ENCODE measurements around the gene AMOTL1. TPM values are rescaled to one million over a fixed set of nuclear protein-coding genes. Genes with fewer than 3 reads are reported as not detected.
"Not testable (repeated sequence)": the region's sequence is repeated elsewhere in the genome, so short reads cannot be mapped to it uniquely, and the experiment has no call there.

The AMOTL1 gene
- total and polyA plus RNA-seq, 7 donors = 0.69 to 161 (median 96.3) TPM

DNA sequence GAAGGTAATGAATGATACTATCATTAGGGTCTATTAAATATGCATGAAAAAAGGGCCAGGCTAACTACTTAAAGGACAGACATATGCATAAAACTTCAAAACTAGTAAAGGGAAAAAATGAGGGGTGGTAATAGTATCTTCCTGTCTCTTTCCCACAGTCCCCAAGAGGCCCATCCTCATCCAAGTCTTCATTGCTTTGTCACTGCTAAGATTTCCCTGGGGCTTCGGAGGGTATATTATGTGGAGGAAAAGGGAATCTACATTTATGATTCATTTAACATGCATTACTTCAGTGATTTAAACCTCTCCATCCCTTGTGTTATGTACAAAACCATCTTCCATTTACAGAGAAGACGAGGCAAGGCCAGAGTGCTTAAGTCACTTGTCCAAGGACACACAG is 139.1 kb downstream of the AMOTL1 start:
- H3K36me3 ChIP-seq = no peaks in the 10 kb centered on the region
- WGBS, 2 donors = 42 to 46% methylated on average over 2 of the region's 2 CpGs
- TF ChIP-seq, protein P1, sequence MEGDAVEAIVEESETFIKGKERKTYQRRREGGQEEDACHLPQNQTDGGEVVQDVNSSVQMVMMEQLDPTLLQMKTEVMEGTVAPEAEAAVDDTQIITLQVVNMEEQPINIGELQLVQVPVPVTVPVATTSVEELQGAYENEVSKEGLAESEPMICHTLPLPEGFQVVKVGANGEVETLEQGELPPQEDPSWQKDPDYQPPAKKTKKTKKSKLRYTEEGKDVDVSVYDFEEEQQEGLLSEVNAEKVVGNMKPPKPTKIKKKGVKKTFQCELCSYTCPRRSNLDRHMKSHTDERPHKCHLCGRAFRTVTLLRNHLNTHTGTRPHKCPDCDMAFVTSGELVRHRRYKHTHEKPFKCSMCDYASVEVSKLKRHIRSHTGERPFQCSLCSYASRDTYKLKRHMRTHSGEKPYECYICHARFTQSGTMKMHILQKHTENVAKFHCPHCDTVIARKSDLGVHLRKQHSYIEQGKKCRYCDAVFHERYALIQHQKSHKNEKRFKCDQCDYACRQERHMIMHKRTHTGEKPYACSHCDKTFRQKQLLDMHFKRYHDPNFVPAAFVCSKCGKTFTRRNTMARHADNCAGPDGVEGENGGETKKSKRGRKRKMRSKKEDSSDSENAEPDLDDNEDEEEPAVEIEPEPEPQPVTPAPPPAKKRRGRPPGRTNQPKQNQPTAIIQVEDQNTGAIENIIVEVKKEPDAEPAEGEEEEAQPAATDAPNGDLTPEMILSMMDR (IDR thresholded peaks at IDR 0.05) = no peak
- TF ChIP-seq EP300 (IDR thresholded peaks at IDR 0.05) = no peak
- TF ChIP-seq POLR2AphosphoS5 (IDR thresholded peaks at IDR 0.05) = no peak
- TF ChIP-seq POLR2A (IDR thresholded peaks at IDR 0.05) = no peak
- no peak for DNase-seq
- intact Hi-C loops (cut with DNase I) = no loop called here
- no peak overlapping the region for H3K27ac ChIP-seq
- H3K4me3 ChIP-seq = no peak overlapping the region
- no peaks in the 10 kb centered on the region for H3K9me3 ChIP-seq
- no peaks in the 10 kb centered on the region for H3K4me1 ChIP-seq
- no peaks in the 10 kb centered on the region for H3K27me3 ChIP-seq

DNA sequence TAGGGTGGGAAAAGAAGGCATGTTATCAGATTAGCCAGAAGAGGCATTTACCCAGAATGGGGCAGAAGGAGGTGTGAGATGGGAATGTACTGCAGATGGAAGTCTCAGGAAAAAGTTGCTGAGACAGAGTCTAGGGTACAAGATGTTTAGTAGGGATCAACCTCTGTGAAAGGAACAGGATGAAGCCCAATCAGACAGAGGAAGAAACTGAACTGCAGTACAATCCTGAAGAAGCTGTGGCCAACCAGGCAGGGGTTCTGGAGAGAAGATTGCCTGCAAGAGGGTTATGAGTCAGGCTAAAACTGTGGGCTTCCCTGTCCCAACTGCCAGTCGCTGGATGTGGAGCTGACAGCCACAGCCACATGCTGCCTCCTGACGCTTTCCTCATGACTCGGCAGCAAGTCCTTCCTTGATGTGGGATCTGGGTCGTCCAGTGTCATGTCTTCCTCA is 141.2 kb downstream of the AMOTL1 start:
- Histone ChIP-seq H3K27me3 (no peaks in the 10 kb centered on the region), H3K9me3 (no peaks in the 10 kb centered on the region), H3K4me1 (no peaks in the 10 kb centered on the region), H3K27ac (no peak overlapping the region), H3K4me3 (no peak overlapping the region), H3K36me3 (no peaks in the 10 kb centered on the region)
- intact Hi-C loops (cut with DNase I) = no loop called here
- 77 to 86% methylated on average over 4 of the region's 4 CpGs for WGBS, 2 donors
- DNase-seq = no peak
- TF ChIP-seq EP300 (IDR thresholded peaks at IDR 0.05) = no peak
- TF ChIP-seq POLR2AphosphoS5 (IDR thresholded peaks at IDR 0.05) = no peak
- no peak for TF ChIP-seq POLR2A (IDR thresholded peaks at IDR 0.05)
- TF ChIP-seq, protein P1 (IDR thresholded peaks at IDR 0.05) = no peak

DNA sequence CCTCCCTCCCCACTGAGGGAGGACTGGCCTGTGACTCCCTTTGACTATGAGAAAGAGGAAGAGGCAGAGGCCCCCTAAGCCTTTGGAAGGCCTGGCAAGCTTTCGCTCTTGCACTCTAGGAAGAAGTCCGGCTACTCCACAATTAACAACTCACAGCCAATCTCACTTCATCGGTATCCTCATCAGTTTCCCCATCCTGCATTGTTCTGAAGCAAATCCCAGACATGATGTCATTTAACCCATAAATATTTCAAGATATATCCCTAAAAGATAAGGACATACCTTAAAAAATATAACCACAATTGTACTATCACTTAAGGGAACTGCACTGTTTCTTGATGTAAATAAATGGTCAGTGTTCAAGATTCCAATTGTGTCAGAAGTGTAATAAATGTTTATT is 142.1 kb downstream of the AMOTL1 start:
- DNase-seq = no peak
- intact Hi-C loops (cut with DNase I) = no loop called here
- Histone ChIP-seq H3K9me3 (no peaks in the 10 kb centered on the region), H3K4me1 (no peaks in the 10 kb centered on the region), H3K27me3 (no peaks in the 10 kb centered on the region), H3K36me3 (no peaks in the 10 kb centered on the region), H3K4me3 (no peak overlapping the region), H3K27ac (no peak overlapping the region)
- WGBS, 2 donors = 83 to 88% methylated on average over 3 of the region's 3 CpGs
- TF ChIP-seq EP300 (IDR thresholded peaks at IDR 0.05) (no peak), POLR2AphosphoS5 (IDR thresholded peaks at IDR 0.05) (no peak), POLR2A (IDR thresholded peaks at IDR 0.05) (no peak)
- TF ChIP-seq, protein P1 (IDR thresholded peaks at IDR 0.05) = no peak

DNA sequence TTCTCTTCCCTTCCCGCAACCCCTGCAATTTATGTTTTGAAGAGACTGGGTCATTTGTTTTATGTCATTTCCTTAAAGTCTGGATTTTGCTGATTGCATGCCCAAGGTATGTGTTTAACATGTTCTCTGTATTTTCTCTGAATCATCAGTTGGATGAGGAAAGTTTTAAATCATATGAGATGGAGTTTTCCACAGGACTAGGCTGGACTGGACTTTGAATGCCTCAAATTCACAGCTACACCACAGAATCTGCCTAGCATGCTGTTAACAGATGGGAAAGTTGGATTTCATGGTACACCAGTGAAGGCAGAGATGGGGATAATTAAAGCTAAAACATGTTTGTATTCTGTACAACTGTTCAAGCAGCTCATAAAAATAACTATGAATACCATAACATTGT is 142.6 kb downstream of the AMOTL1 start:
- WGBS, 2 donors = 0% methylated on average over 1 of the region's 1 CpG
- TF ChIP-seq, protein P1 (IDR thresholded peaks at IDR 0.05) = no peak
- TF ChIP-seq POLR2AphosphoS5 (IDR thresholded peaks at IDR 0.05) (no peak), EP300 (IDR thresholded peaks at IDR 0.05) (no peak), POLR2A (IDR thresholded peaks at IDR 0.05) (no peak)

DNA sequence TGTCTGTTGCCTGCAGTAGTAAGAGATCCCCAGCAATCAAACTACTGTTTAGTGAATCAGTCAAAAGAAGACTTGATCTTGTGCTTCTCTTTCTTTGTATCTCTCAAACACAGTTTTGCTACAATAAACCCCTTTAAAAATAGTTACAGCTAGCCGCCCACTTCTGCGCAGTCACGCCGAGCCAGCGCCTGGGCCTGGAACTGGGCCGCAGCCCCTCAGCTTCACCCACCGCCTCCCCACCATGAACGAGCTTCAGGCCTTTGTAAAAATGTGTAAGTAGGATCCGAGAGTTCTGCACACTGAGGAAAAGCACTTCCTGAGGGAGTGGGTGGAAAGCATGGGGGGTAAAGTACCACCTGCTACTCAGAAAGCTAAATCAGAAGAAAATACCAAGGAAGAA is 144.7 kb downstream of the AMOTL1 start:
- no peaks in the 10 kb centered on the region for H3K36me3 ChIP-seq
- H3K9me3 ChIP-seq = no peaks in the 10 kb centered on the region
- TF ChIP-seq, protein P1 (IDR thresholded peaks at IDR 0.05) = no peak
- TF ChIP-seq EP300 (IDR thresholded peaks at IDR 0.05) (no peak), POLR2AphosphoS5 (IDR thresholded peaks at IDR 0.05) (no peak), POLR2A (IDR thresholded peaks at IDR 0.05) (no peak)
- no peaks in the 10 kb centered on the region for H3K4me1 ChIP-seq
- no peak for DNase-seq
- intact Hi-C loops (cut with DNase I) = no loop called here
- no peak overlapping the region for H3K27ac ChIP-seq
- H3K4me3 ChIP-seq = no peak overlapping the region
- H3K27me3 ChIP-seq = no peaks in the 10 kb centered on the region
- WGBS, 2 donors = 93 to 94% methylated on average over 9 of the region's 9 CpGs

More for the DNA sequence above, 142.6 kb downstream of the AMOTL1 start:
- H3K36me3 ChIP-seq = no peaks in the 10 kb centered on the region
- intact Hi-C loops (cut with DNase I) = no loop called here
- H3K9me3 ChIP-seq = no peaks in the 10 kb centered on the region
- no peak overlapping the region for H3K27ac ChIP-seq
- no peaks in the 10 kb centered on the region for H3K4me1 ChIP-seq
- H3K4me3 ChIP-seq = no peak overlapping the region
- no peak for DNase-seq
- no peaks in the 10 kb centered on the region for H3K27me3 ChIP-seq

DNA sequence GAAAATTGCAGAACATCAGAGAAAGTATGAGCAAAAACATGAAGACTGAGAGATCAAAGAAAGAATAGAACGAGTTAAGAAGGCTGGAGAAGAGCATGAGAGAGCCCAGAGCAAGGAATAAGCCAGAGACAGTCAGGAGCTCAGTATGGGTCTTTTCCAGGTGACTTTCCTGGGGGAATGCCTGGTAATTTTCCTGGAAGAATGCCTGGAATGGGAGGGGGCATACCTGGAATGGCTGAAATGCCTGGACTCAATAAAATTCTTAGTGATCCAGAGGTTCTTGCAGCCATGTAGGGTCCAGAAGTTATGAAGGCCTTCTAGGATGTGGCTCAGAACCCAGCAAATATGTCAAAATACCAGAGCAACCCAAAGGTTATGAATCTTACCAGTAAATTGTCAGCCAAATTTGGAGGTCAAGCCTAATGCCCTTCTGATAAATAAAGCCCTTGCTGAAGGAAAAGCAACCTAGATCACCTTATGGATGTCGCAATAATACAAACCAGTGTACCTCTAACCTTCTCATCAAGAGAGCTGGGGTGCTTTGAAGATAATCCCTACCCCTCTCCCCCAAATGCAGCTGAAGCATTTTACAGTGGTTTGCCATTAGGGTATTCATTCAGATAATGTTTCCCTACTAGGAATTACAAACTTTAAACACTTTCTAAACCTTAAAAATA is 145.7 kb downstream of the AMOTL1 start:
- H3K4me3 ChIP-seq; H3K27ac ChIP-seq; intact Hi-C loops (cut with DNase I); DNase-seq; H3K27me3 ChIP-seq; H3K36me3 ChIP-seq; H3K4me1 ChIP-seq; H3K9me3 ChIP-seq: not testable (repeated sequence)
- WGBS, 2 donors = 86 to 92% methylated on average over 2 of the region's 2 CpGs

Measured in sigmoid colon (tissue), 7 donors.